Activated CD4-positive, CD25-positive, alpha-beta regulatory T cell treated with anti-CD3 and anti-CD28 coated beads, Interleukin-2, amount 50 U/mL, for 16 hours (primary cell): ENCODE measurements around the gene RIMKLB.
"Not testable (repeated sequence)": the region's sequence is repeated elsewhere in the genome, so short reads cannot be mapped to it uniquely, and the experiment has no call there.

Experiments
- DNase-seq: peaks from one replicate; pipeline ENCODE4 v3.0.0-alpha.2; 2020; ENCODE audit warnings: low read depth, low spot score

RIMKLB gene

DNA sequence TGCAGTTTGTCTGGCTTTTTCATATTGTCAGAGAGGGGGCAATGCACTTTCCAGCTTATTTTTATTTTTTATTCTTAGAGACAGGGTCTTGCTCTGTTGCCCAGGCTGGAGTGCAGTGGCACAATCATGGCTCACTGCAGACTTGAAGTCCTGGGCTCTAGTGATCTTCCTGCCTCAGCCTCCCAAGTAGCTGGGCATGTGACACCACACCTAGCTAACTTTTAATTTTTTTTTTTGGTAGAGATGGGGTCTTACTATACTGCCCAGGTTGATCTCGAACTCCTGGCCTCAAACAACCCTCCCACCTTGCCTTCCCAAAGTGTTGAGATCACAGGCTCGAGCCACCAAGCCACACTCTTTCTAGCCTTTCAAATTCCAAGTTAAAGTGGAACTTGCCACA is 120.7 kb downstream of the RIMKLB start:
- DNase-seq, result no peak

DNA sequence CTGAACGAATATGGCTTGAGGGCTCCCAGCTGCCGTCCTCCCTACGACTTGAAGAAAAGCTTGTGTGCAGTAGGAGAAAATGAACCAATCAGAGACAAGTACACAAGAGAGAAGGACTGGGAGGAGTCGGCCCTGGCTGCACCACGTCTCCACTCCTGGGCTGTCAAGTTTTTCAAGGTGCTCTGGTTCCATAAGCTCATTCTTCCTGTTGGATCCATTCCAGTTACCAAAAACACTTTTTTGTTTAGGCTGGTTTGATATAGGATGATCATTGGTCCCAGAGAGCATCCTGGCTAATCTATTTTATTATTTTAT is 121.8 kb downstream of the RIMKLB start:
- DNase-seq, result no peak

DNA sequence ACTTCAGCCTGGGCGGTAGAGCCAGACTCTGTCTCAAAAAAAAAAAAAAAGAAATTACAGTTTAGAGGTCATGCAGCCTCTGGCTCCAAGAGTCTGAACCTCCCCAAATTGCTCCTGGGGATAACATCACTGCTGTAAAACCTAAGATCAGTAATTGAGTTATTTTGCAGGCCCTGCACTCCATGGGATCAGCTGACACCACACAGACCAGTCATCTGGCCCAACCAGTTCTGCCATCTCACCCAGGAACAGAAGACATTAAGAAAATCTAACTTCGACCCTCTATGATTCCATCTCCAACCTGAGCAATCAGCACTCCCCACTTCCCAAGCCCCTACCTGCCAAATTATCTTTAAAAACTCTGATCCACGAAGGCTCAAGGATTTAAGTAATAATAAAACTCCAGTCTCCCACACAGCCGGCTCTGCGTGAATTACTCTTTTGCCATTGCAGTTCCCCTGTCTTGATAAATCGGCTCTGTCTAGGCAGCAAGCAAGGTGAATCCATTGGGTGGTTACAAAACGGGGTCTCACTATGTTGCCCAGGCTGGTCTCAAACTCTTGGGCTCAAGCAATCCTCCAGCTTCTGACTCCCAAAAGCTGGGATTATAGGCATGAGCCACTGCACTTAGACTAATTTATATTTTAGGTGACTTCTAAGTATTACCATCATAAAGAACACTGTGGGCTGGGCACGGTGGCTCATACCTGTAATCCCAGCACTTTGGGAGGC is 123.1 kb downstream of the RIMKLB start:
- not testable (repeated sequence) for DNase-seq

DNA sequence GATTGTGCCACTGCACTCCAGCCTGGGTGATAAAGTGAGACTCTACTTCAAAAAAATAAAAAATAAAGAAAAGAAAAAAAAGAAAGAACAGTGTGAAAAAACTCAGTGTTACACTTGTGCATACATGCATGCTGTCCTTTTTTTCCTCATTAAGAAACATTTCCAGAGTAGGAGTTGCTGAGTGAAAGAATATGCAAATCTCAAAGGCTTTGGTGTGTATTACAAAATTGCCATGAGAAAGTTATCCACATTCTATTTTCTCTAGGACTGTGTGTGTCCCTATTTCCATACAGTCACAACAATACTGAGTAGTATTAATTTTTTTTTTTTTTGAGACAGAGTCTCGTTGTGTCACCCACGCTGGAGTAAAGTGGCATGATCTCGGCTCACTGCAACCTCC is 123.8 kb downstream of the RIMKLB start:
- DNase-seq, result no peak

DNA sequence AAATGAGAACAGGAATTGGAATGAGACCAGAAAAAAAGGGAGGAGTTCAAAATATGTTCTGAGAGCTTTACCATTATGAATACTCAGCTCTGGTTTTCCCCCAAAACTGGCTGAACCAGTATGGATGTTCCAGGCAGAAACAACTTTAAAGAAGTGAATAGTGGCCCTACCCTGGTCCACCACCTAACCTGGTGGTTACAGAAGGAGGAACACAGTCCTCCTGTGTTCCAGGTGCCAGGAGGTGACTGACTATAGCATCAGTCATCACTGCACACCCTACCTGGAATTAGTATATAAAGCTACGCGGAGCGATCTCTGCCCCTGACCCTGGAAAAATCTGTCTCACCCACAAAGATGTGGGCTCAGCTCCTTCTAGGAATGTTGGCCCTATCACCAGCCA is 124.5 kb downstream of the RIMKLB start, which contains the start of gene A2ML1:
TSS of gene A2ML1 (plus strand) at position 324 of the 400 bp plus-strand sequence. CDS start at position 355, 31 bp downstream.
- DNase-seq, result no peak

DNA sequence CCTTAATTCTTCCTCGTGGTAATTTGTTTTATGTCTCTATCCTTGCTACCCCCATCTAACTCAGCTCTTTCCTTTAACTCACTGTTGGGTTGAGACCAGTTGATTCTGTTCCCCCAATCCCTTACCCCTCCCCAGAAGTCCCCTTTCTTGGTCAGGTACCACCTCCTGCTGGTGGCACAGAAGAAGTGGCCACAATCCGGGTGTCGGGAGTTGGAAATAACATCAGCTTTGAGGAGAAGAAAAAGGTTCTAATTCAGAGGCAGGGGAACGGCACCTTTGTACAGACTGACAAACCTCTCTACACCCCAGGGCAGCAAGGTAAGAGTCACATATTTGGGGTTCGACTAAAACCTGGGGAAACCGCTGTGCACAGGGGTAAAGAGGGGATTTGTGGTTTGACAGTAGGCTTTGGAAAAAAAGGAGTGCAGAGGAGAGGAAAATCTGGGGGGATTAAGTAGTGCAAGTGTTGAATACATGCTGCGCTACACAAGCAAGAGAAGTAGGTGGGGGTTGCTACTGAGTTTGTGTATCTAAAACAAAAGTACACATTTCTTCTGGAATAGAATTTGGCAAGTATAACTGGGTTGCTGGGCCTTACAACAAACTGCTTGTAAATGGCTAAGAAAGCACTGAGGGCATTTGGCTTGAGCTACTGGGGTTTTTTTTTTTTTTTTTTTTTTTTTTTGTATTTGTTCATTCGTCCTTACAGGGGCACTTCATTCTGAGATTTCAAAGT is 125.9 kb downstream of the RIMKLB start:
- DNase-seq, result no peak

DNA sequence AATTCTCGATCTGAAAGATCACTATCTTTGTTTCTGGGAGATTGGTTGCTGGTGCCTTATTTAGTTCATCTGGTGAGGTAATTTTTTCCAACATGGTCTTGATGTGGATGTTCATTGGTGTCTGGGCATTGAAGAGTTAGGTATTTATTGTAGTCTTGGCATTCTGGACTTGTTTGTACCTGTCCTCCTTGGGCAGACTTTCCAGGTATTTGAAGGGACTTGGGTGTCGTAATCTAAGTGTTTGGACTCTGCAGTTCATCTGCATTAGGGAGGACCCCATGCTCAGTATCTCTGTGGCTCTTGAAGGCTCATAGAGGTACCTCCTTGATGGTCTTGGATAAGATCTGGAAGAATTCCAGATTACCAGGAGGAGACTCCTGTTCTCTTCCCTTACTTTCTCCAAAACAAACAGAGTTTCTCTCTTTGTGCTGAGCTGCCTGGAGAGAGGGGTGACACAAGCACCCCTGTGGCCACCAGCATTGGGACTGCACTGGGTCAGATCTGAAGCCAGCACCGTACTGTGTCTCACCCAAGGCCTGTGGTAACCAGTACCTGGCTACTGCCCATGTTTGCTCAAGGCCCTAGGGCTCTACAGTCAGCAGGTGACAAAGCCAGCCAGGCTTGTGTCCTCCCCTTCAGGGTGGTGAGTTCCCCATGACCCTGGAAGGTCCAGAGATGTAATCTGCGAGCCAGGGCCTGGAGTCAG is 129.9 kb downstream of the RIMKLB start:
- no peak for DNase-seq

DNA sequence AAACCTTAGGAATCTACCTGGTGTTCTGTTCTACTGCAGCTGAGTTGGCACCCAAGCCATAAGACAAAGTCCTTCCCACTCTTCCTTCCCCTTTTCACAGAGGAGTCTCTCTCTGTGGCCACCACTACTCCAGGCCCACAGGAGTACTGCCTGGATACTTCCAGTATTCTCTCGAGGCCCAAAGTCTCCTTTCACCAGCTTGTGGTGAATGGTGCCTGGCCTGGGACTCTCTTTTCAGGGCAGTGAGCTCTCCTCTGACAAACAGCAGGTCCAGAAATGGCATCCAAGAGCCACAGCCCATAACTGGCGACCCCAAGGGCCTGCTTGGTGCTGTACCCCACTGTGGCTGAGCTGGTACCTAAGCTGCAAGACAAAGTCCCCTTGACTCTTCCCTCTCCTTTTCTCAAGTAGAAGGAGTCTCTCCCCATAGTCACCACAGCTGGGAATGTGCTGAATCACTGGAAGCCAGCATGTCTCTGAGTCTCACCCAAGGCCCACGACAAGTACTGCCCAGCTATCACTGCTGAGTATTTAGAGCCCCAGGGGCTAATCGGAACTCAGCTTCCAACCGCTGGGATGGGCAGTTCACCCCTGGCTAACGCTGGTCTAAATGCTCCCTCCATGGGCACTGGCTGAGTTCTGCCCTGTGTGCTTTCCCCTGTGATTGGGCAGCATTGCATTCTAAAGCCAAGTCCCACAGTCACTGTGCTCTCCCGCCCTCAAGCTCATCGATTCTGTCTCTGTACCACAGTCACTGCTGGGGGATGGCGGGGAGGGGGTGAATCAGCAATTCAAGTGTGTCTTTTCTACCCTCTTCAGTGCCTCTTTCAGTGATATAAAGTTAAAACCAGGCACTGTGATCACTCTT is 130.7 kb downstream of the RIMKLB start:
- no peak for DNase-seq

DNA sequence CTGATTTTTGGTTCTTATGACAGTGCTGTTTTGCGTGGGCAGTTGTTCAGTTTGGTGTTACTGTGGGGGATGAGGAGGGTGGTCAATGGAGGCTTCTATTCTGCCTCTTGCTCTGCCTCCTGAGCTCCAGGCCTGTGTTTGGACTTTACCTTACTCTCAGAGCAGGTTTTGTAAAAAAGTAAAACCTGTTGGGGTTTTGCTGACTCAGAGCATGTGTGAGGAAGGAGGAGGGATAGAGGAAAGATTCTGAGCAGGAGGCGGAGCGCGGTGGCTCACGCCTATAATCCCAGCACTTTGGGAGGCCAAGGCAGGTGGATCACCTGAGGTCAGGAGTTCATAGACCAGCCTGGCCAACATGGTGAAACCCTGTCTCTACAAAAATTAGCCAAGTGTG is 131.3 kb downstream of the RIMKLB start:
- DNase-seq, result no peak

DNA sequence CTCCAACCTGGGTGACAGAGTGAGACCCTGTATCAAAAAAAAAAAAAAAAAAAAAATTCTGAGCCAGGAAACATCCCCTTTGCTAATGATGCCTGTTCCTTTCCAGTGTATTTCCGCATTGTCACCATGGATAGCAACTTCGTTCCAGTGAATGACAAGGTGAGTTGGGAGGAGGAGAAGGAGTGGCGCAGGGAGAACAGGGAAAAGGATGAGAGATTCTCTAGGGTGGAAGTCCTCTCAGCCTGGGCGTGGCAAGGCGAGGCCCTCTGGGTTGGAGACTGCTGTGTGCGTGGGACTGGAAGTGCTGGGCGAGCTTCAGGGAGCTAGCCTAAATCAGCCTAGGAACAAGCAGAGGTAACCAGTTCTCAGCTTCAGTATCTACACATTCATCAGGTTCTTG is 131.8 kb downstream of the RIMKLB start:
- DNase-seq, result no peak

DNA sequence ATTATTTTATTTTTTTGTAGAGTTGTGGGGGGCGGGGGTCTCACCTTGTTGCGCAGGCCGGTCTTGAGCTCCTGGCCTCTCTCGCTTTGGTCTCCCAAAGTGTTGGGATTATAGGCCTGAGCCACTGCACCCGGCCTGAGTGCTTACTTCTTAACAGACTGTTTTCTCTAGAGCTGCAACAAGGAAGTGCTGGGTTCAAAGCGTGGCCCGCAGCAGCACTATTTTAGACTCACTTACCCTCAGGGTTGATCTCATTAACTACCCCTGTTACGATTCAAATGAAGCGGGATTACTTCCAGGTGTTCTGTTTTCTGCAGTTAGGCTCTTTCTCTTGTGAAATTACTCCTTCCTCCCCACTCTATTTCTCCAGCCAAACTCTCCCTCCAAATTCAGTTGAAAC is 133.3 kb downstream of the RIMKLB start:
- no peak for DNase-seq

DNA sequence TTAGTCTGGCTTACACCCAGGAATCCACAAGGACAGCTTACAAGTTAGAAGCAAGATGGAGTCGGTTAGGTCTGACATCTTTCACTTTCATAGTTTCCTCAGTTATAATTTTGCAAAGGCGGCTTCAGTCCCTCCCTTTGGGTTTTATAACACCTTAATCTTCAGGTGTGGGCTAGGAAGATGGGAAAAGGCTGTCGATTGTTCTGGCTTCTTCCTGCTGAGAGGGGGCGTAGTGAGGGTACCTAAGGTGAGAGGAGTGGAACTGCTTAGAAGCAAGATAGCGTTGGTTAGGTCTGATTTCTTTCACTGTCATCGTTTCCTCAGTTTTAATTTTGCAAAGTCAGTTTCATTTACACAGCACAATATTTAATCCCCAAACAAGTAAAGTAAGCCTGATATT is 134.7 kb downstream of the RIMKLB start:
- DNase-seq, result no peak
